Measurements from ENCODE around the gene PLEKHM2.
A peak's percentile ranks its signal among the peaks of the same experiment; 100 is the strongest.

PLEKHM2 gene

GRCh38 chr1:15684468-15685291, 560 bp downstream of the PLEKHM2 start:
- DNase-seq, result peak; percentile 34
- TF ChIP-seq EZH2 (optimal IDR thresholded peaks at IDR 0.05; ENCODE audit: low read depth, low read length), result no peak
- no peak for TF ChIP-seq EZH2phosphoT487 (IDR thresholded peaks at IDR 0.05; ENCODE audit: low read length)
- TF ChIP-seq CTCF (IDR thresholded peaks at IDR 0.05; ENCODE audit: low read length), result no peak
- Histone ChIP-seq H4K20me1 (ENCODE audit: insufficient read depth, low read length) (no peaks in the 10 kb centered on the region), H3K9ac (ENCODE audit: low read length) (peak overlapping the region; percentile 77; the same call in 1 of the 2 replicates), H3K36me3 (replicated peaks; ENCODE audit: insufficient read depth, low read length) (no peaks in the 10 kb centered on the region), H3K79me2 (ENCODE audit: low read length) (peaks cover 52% of the 10 kb centered on the region), H3K9me2 (replicated peaks; ENCODE audit: insufficient read depth, low read length) (no peaks in the 10 kb centered on the region), H3K4me2 (ENCODE audit: low read depth, low read length) (peak overlapping the region; percentile 56), H3K4me3 (ENCODE audit: low read length) (peak overlapping the region; percentile 64), H3F3A (ENCODE audit: insufficient read depth, low read length) (peaks cover 7% of the 10 kb centered on the region; the same call in 1 of the 2 replicates), H3K27ac (ENCODE audit: low read length) (peak overlapping the region; percentile 35; the same call in 1 of the 2 replicates), H2AFZ (ENCODE audit: low read length) (peak overlapping the region; percentile 51; the same call in 1 of the 2 replicates), H3K4me1 (ENCODE audit: low read length) (peaks cover 6% of the 10 kb centered on the region; the same call in 1 of the 2 replicates), H3K9me3 (replicated peaks; ENCODE audit: insufficient read depth, low read length) (no peaks in the 10 kb centered on the region), H3K27me3 (replicated peaks; ENCODE audit: insufficient read depth, low read length) (no peaks in the 10 kb centered on the region)

GRCh38 chr1:15685820-15686219, 1.7 kb downstream of the PLEKHM2 start:
- peak overlapping the region; percentile 56; the same call in 1 of the 2 replicates for H3K4me2 ChIP-seq (ENCODE audit: low read depth, low read length)
- no peaks in the 10 kb centered on the region for H3K9me3 ChIP-seq (replicated peaks; ENCODE audit: insufficient read depth, low read length)
- TF ChIP-seq EZH2phosphoT487 (IDR thresholded peaks at IDR 0.05; ENCODE audit: low read length), result no peak
- no peak for TF ChIP-seq CTCF (IDR thresholded peaks at IDR 0.05; ENCODE audit: low read length)
- no peak for TF ChIP-seq EZH2 (optimal IDR thresholded peaks at IDR 0.05; ENCODE audit: low read depth, low read length)
- H3K4me3 ChIP-seq (ENCODE audit: low read length), result peak overlapping the region; percentile 3; the same call in 1 of the 2 replicates
- no peak overlapping the region for H3K9ac ChIP-seq (ENCODE audit: low read length)
- peaks cover 6% of the 10 kb centered on the region; the same call in 1 of the 2 replicates for H3K4me1 ChIP-seq (ENCODE audit: low read length)
- no peak overlapping the region for H2AFZ ChIP-seq (ENCODE audit: low read length)
- peaks cover 62% of the 10 kb centered on the region for H3K79me2 ChIP-seq (ENCODE audit: low read length)
- DNase-seq, result no peak
- H3K27me3 ChIP-seq (replicated peaks; ENCODE audit: insufficient read depth, low read length), result no peaks in the 10 kb centered on the region
- H4K20me1 ChIP-seq (ENCODE audit: insufficient read depth, low read length), result no peaks in the 10 kb centered on the region
- H3K36me3 ChIP-seq (replicated peaks; ENCODE audit: insufficient read depth, low read length), result no peaks in the 10 kb centered on the region
- H3F3A ChIP-seq (ENCODE audit: insufficient read depth, low read length), result peaks cover 7% of the 10 kb centered on the region; the same call in 1 of the 2 replicates
- H3K27ac ChIP-seq (ENCODE audit: low read length), result no peak overlapping the region
- no peaks in the 10 kb centered on the region for H3K9me2 ChIP-seq (replicated peaks; ENCODE audit: insufficient read depth, low read length)

- Histone ChIP-seq H3K27me3 (replicated peaks; ENCODE audit: insufficient read depth, low read length) (no peaks in the 10 kb centered on the region), H3K36me3 (replicated peaks; ENCODE audit: insufficient read depth, low read length) (no peaks in the 10 kb centered on the region), H3K79me2 (ENCODE audit: low read length) (peaks cover 79% of the 10 kb centered on the region), H3K9me3 (replicated peaks; ENCODE audit: insufficient read depth, low read length) (no peaks in the 10 kb centered on the region), H2AFZ (ENCODE audit: low read length) (no peak overlapping the region), H3F3A (ENCODE audit: insufficient read depth, low read length) (peaks cover 7% of the 10 kb centered on the region; the same call in 1 of the 2 replicates), H3K4me2 (ENCODE audit: low read depth, low read length) (no peak overlapping the region), H3K4me3 (ENCODE audit: low read length) (no peak overlapping the region), H3K9me2 (replicated peaks; ENCODE audit: insufficient read depth, low read length) (no peaks in the 10 kb centered on the region), H3K27ac (ENCODE audit: low read length) (no peak overlapping the region), H4K20me1 (ENCODE audit: insufficient read depth, low read length) (no peaks in the 10 kb centered on the region), H3K4me1 (ENCODE audit: low read length) (peaks cover 6% of the 10 kb centered on the region; the same call in 1 of the 2 replicates), H3K9ac (ENCODE audit: low read length) (no peak overlapping the region)
- no peak for DNase-seq
- TF ChIP-seq EZH2 (optimal IDR thresholded peaks at IDR 0.05; ENCODE audit: low read depth, low read length), result no peak
- no peak for TF ChIP-seq CTCF (IDR thresholded peaks at IDR 0.05; ENCODE audit: low read length)
- no peak for TF ChIP-seq EZH2phosphoT487 (IDR thresholded peaks at IDR 0.05; ENCODE audit: low read length)
Measured at GRCh38 chr1:15687446-15687845, 3.3 kb downstream of the PLEKHM2 start.

Data from MM.1S (cell line).